H1 (cell line): ENCODE data around the gene SH3PXD2B. TPM values are rescaled to one million over a fixed set of nuclear protein-coding genes. Genes with fewer than 3 reads are reported as not detected.

Source experiments
- CTBP2 ChIP-seq: IDR thresholded peaks from 2 replicates; pipeline ENCODE4 v1.7.0; 2011; ENCODE audit warnings: borderline replicate concordance, mild to moderate bottlenecking, moderate library complexity, mixed read lengths, low read length; ENCODE audit not compliant: insufficient read depth, insufficient read length
- GTF2F1 ChIP-seq: IDR thresholded peaks from 2 replicates; pipeline ENCODE4 v1.6.1; 2012; ENCODE audit warnings: low read depth, low read length, improper control_type of control experiment, borderline replicate concordance
- PHF8 ChIP-seq: fragments of 200-600 bp; sonication (generic); conservative IDR thresholded peaks from 2 replicates; pipeline ENCODE4 v1.7.1; 2012; ENCODE audit warnings: low read depth, mild to moderate bottlenecking, inconsistent platforms, low read length, moderate library complexity
- POLR2AphosphoS5 ChIP-seq: IDR thresholded peaks from 2 replicates; pipeline ENCODE4 v1.6.1; 2011; ENCODE audit warnings: low read depth, low read length
- RAD21 ChIP-seq, 2 experiments: IDR thresholded peaks in 1 of 2; conservative IDR thresholded peaks in 1 of 2; 2 replicates each; pipeline ENCODE4 v1.6.1; 2011; ENCODE audit warnings: low read depth in 2 of 2, low read length in 2 of 2, improper control_type of control experiment in 1 of 2, inconsistent platforms in 1 of 2, mild to moderate bottlenecking in 1 of 2, moderate library complexity in 1 of 2
- RBBP5 ChIP-seq: IDR thresholded peaks from 2 replicates; pipeline ENCODE4 v1.7.1; 2012; ENCODE audit warnings: low read depth, mild to moderate bottlenecking, inconsistent platforms, low read length, moderate library complexity, borderline replicate concordance
- RFX5 ChIP-seq: IDR thresholded peaks from 2 replicates; pipeline ENCODE4 v1.6.1; 2011; ENCODE audit warnings: low read depth, low read length, improper control_type of control experiment, borderline replicate concordance
- SUZ12 ChIP-seq: fragments of 200-600 bp; sonication (generic); IDR thresholded peaks from 2 replicates; pipeline ENCODE4 v1.6.1; 2012; ENCODE audit warnings: mild to moderate bottlenecking, inconsistent platforms, low read length, moderate library complexity, mixed read lengths
- polyA plus RNA-seq, 7 experiments: library from polyadenylated mRNA; depleted of rRNA in 3 of 7; stranded (reverse) in 5 of 7; unstranded in 2 of 7; fragments of >200 nt in 5 of 7; fragments of 200-250 nt in 2 of 7; gene quantifications; 1 replicate in 5 of 7; 2 replicates in 1 of 7; 4 replicates in 1 of 7; pipeline versions ENCODE4 v1.2.1 to v1.2.3, GENCODE V29; 2011 to 2013; ENCODE audit warnings: missing spikeins in 2 of 7, mixed read lengths in 2 of 7
- total RNA-seq: library from RNA; stranded (reverse); fragmentation: NEBNext Ultra II Directional; extraction: Animal tissue kit (Norgen Biotek cat#: 25700); gene quantifications from 2 replicates; pipeline ENCODE4 v1.2.1, GENCODE V29; 2021

SH3PXD2B gene
- total and polyA plus RNA-seq, 2 of the 8 experiments (the other 6 are each of a cell fraction or from before 2014, with no cell fraction given): 32.9 to 72.9 TPM

GRCh38 chr5:172426086-172426485 lies 28.2 kb downstream of the SH3PXD2B start (continued):
- TF ChIP-seq SUZ12 (no peak), GTF2F1 (no peak), RAD21 (IDR thresholded peaks at IDR 0.05 in 1 of 2, conservative IDR thresholded peaks at IDR 0.05 in 1 of 2; ENCODE audit: low read depth in 2 of 2, low read length in 2 of 2) (no peak), RBBP5 (no peak), POLR2AphosphoS5 (no peak), RFX5 (no peak), PHF8 (no peak), CTBP2 (no peak)
